Fibroblast of skin of right quadriceps (primary cell): ENCODE measurements around the gene HELT.
A peak's percentile ranks its signal among the peaks of the same experiment; 100 is the strongest.

Experiments used
- DNase-seq: peaks from one replicate; pipeline ENCODE4 v3.0.0-alpha.2; 2013

HELT gene

DNA sequence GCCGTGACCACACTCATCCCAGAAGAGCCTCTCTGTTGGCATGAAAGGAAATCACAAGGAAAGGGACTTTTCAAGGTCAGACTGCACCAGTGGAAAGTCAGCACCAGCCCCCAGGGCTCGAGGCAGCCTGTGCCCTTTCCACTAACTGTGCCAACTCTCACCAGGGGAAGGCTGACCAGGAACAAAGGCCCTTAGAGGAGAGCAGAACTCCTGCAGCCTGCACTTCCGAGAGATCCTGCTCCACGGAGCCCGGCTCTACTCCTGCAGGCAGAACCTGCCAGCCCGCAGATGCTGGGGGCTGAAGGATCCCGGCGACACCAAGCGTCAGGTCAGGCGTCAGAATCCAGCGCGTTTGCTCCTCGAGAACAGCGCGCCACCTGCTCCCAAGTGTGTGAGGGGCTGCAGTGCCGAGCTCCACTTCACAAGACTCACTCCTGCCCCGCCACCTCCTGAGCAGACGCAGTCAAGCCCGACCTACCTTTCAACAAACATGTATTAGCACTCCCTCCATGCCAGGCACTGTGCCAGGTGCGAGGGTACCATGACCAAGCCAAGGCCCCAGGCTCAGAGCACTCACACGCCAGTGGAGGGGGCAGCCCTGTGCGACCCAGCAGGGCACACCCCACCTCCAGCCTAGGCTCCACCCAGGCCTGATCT is 13.6 kb upstream of the HELT start:
- DNase-seq = no peak

DNA sequence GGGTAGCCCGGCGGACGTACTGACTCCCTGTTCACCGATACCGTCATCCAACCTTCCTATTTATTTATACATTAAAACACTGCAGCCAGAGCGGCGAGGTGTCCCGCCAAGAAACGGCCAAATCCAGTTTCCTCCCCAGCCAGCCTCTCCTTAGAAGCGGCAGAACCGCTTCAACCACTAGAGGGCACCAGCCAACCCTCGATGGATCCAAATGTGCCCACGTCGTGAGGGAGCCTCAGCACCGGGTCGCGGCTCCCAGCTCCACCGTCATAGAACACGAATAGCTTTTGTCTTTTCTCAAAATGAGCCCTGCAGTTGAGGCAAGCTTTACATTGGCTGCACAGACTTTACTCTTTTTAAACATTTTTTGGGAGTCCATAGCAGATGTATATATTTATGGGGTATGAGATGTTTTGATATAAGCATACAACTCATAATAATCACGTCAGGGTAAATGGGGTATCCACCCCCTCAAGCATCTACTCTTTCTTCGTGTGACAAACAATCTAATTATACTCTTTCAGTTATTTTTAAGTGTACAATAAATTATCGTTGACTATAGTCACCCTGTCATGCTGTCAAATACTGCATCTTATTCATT is 13.0 kb upstream of the HELT start:
- DNase-seq = peak; percentile 58

DNA sequence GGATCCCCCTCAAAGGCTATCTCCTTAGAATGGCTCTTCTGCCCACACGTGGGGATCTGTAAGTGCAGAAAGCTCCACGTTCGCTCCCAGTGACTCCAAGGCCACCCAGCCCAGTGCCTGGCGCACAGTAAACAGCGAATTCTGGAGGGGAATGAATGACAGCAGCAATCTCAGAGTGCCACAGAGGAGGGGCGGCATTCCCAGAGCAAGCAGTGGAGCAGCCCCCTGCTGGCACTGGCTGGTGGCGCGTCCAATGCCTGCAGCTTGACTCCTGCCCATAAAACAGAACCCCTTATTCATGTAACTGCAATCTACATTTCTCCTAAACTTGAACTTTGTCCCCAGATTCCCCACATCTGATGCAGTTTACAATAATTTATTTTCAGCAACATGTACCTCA is 6.9 kb upstream of the HELT start:
- DNase-seq = no peak

DNA sequence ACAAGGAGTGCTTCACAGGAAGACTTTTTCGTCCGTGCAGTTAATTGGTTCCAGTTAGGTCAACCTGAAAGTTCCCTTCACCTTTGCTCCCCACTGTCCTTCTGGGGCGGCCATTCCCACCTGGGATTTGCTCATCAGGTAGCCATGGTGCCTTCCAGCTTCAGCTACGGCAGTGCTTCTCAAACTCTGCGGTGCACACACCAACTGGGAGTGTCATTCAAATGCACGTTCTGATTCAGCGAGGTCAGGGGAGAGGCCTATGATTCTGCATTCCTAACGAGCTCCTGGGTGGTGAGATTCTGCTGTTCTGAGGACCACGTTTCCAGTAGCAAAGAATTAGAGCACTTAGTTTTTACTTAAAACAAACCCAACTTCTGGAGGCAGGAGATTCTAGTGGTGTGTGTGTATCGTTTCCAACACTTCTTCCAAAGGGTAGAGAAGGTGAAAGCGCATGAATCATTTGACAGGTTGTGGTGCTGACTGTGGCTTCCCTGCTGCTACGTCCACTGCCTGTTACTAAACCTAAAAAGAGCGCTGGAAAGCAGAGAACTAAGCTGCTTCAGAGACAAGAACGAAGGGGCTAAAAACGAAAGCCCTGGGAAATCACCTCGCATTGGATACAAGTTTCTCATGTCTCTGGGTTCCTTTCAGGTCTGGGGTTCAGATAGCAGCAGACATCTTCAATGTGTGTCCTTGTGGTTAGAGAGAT is 4.7 kb upstream of the HELT start:
- DNase-seq = no peak

DNA sequence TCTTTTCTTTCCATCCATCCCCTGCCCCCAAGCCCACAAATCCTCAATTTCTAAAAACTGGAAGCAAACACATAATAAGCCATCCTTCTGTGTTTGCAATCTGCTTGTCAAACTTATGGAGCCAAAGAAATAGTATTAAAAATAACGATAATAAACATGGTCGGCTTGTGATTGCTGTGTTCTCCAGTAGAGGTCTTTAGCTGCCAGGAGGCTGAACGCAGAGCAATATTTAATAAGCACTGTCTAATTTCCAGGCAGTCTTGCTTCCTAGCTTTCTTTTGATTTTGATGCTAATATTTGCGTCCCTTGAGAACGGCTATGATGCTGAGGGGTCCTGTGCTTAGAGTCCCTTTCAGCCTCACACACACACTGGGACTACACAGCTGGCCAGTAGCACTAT is 3.2 kb upstream of the HELT start:
- no peak for DNase-seq

DNA sequence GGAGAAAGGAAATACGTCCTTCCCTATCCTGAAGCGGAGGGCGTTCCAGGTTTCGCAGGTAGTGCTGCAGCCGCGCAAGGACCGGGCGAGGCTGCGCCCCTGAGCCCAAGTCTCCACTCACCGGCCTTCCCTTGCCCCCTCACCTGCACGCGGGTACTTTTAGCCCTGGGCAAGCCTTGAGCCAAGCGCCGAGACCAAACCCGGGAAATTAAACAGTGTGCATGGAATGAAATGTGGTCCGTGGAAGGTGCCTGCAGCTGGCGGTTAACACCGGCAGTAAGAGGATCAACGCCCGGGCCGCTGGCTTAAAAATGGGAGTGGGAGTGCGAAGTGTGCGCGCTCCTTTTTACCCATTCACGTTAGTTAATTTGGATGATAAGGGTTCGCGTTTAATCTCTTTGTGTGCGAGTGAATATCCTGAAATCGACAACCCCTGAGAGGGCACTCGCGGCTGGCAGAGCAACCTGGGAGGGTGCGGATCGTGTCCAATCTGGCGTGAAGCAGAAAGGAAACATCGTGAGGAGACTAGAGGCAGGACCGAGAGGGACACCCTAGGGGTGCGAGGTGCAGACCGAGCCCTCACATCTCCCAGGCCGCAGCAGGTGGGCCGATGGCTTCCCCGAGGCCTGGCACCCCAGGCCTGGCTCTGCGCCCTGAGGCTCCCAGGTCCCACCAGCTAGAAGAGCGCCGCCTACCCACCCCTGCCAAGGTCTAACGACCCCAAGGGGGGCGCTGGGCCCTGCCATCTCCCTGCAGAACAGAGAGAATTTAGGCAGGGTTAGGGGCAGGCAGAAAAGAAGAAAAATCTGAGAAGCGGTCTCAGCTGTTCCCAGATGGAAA is 2.0 kb upstream of the HELT start:
- no peak for DNase-seq

DNA sequence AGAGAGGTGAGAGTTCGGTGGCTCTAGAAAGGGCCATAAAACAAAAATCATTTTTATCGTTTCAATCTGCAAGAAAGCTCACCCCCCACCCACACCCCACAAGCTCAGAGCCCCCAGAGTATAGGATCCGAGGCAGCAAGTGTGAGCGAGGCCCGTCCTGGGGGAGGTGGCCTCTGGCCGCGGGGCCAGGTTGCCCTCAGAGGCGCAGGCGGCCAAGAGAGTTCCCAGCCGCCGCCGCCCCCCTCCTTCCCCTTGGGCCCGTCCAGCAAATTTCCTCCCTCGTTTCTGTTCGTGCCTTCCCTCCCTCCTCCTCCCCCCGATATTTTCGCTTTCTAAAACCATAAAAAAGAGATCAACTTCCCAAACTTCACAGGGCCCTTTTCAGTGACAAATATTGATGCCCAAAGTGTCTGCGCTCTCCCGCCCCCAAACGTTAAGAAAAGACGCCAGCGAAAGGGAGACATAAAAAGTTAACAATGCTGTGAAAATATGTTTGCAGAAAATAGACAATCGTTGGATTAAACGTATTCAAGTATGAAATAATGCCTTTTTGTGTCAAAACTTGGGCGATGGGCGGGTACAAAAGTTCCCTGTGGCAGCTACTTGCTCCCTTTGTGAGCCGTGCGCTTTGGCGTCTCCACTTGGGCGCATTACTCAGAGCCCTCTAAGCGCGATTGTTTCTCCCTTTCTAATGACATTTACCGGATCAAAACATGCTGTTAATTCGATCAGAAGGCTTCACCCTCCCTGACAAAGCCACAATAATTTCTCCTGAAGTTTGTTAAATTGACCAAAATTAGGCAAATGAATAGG is 1.1 kb upstream of the HELT start:
- DNase-seq = no peak

DNA sequence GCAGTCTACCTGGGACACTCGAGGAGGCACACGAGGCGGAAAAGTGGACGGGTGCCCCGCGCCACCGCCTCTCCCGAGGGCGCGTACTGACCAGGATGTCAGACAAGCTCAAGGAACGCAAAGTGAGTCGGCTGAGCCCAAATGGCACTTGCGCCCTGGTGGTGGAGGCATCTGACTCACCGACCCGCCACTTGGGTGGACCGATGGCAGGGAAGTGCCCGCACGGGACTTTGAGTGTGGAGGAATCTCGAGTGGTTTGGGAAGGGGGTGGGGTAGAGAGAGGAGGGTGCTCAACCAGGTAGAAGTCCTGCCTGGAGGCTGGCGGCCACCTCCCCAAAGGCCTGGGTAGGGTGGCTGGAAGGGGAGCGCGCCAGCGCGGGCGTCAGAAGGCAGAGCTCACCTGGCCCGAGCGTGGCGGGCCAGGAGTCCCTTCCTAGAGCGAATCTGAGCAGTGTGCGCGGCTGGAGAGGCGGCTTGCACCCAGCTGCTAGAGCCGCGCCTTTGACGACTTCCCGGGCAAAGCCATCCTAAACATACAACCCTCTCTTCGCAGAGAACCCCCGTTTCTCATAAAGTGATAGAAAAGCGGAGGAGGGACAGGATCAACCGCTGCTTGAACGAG is 655 bp downstream of the HELT start:
- no peak for DNase-seq

DNA sequence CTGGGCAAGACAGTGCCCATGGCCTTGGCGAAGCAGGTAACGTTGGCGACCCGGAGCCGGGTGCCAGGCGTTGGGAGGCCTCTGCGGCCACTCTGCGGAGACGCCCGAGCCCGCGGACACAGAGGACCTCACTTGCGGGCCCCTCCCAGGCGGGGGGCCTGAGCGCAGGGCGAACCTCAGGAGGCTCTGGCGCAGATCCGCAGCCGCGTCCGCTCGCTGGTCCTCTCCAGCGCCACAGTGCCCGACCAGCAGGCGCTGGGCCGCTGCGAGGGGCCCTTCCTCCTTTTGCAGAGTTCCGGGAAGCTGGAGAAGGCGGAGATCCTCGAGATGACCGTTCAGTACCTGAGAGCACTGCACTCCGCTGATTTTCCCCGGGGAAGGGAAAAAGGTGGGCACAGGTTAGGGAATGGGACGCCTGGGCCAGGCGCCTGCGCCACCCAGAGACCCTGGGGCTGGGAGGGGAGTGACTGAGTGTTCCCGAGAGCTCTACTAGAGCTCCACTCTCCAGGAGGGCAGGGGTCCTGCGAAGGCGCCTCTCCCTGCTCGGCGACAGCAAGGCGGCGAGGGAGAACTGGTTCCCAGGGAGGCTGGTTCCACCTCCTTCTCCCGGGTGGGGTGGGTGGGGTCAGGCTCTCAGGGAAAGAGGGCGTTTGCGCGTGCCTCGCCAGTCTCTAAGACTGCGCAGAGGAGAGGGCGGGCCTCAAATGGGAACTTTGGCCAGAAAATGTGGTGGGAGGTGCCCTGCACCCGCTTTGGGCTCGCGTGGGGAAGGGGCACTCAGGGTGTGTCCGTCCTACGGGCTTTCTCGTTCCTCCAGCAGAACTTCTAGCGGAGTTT is 1.4 kb downstream of the HELT start:
- no peak for DNase-seq

DNA sequence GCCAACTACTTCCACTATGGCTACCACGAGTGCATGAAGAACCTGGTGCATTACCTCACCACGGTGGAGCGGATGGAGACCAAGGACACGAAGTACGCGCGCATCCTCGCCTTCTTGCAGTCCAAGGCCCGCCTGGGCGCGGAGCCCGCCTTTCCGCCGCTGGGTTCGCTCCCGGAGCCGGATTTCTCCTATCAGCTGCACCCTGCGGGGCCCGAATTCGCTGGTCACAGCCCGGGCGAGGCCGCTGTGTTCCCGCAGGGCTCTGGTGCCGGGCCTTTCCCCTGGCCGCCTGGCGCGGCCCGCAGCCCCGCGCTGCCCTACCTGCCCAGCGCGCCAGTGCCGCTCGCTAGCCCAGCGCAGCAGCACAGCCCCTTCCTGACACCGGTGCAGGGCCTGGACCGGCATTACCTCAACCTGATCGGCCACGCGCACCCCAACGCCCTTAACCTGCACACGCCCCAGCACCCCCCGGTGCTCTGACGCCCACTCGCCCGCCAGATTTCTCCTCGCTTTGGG is 2.1 kb downstream of the HELT start:
- peak; percentile 11 for DNase-seq

DNA sequence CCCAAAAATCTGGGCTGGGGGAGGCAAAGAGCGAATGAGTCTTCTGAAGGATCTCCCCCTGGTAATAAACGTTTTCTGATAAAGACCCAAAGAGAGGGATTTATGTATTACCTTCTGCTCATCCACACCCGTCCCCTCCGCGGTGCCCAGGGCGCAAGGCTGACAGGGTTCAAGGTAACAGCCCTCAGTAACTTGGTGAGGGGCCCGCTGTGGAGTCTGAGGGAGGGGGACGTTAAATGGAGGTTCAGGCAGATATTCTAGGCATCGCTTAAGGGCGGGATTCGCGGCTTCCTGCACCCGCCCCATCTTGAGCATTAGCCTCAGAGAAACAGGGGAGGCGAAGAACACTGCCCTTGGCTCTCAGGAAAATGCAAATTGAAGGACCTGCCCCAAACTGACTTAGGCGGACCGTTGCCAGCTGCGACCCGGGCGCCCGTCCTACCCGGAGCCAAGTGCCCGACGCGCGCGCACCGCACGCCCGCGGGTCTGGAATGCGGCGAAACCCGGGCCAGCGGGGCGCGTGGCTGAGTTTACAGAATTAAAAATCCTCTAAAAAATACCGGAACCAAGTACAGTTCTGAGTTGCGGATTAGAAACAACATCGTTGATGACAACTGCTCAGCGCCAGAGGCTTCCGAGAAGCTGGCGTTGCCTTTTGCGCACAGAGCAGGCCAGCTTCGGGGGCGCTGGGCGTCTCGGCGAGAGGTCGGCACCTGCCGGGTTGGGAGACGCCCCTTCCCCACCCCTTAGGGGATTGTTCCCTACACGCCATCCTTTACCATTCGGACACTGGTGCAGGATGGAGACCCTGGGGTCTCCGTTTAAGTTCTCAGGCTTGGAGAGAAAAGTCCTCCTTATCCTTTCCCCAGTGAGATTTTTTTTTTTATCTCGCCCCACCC is 2.8 kb downstream of the HELT start:
- DNase-seq = no peak

DNA sequence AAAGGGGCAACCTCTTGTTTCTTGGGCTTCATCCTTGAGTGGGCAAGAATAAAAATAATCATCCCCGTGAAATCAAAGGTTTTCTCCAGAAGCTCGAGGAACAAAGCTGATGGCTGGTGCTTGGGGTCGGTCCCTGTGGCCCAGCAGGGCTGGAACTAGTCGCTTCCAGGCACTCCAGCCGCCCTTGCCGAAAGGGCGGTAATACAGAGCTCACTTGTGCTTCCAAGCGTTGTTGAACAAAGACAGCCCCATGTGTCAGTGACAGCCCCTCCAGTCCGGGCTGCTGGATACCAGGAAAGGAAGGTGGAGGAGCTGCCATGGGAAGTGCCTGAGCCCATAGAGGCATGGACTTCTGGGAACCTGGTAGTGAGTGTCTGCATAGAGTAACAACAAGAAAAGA is 5.2 kb downstream of the HELT start:
- no peak for DNase-seq

DNA sequence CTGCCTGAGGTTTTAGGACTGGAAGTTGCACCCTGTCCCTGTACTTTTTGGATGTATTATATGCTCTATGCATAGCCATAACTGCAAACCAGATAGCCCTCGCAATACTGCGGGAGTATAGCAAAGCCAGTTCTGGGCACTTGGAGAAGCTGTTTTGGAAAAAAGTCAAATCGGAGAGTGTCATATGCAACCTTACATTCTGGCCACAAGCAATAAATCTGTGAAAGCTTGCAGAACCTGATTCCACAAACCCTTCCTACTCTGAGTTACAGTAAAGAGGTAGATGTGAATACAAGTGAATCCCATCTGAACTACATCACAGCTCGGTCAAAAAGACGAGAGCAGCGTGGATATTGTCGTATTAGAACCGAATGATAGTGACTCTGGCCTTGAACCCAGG is 10.3 kb downstream of the HELT start:
- no peak for DNase-seq

DNA sequence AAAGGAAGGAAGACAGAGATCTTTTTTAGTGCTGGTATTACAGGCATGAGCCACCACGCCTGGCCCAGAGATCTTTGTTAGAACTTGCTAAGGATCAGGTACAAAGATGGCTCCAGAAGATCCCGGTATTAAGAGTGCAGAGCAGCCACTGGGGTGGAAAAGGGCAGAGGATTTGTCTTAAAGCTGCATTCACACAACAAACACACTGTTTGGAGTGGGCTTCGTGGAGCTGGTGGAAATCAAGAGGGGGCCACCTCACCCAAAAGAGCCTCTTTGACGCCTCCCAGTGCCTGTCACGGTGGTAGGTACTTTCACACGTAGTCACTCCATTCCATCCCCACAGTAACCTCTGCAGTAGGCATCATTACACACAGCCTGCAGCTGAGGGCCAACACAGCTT is 13.3 kb downstream of the HELT start:
- DNase-seq = no peak

DNA sequence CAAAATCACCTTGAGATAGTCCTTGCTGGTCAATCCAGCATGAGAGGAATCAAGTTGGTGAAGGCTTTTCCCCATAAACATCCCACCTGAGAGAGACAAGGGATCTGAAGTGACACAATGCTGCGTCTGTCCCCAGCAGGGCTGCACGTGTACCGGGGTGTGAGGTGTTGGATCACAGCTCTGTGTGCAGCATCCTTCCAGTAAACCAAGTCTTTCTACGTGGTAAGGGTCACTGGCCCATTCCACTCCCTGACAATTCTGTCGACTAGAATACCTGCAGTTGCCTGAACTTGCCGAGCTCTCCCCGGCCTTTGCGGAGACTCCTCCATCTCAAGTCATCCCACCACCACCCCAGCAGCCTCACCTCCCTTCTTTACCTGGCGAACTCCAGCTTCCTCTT is 14.8 kb downstream of the HELT start:
- no peak for DNase-seq

DNA sequence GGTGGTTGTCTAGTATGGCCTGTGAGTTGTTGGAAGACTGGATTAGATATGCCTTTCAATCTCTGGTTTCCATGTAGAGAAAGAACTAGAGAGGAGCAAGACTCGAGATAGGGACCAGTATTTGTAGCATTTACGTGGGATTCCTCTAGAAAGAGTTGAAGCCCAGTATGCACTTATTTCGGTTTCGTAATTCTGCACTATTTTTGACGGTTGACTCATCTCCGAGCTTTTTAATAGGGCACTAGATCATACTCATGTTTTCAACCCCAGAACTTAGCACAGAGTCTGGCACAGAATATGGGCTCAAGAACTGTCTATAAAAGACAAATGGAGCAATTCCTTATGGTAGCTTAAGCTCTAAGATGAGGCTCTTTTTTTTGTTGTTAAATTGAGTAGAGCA is 15.7 kb downstream of the HELT start:
- no peak for DNase-seq

DNA sequence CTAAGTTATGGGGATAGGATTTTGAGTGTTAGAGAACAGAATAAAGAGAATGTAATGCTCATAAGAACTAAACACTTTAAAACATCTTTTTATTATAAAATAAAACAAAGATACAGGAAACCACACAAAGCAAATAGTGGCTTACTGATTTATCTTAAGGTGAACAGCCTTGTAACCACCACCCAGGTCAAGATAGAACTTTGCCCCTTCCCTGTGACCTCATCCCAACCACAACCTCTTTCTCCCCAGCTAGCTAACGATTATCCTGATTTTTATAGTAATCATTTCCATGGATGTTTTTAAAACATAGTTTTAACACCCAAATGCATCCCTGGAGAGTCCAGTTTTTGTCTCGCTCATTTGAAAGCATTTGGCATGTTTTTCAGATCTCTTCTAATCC is 17.0 kb downstream of the HELT start:
- DNase-seq = no peak

DNA sequence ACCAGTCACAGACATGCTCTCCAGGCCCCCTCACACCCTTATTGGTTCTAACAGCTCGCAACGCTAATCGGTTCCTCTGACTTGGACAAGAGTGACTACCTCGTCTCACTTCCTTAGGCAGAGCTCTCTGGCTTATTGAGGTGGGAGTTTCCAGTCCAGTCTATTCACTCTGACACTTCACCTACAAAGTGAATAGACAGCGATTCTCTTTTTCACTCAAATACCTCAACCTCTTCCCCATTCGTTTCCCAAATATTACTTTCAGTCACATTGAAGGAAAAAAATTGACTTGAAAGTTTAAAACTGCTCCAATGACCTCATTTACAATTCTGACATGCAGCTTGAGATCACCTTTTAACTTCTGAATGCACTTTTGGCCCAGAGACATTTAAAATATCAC is 17.7 kb downstream of the HELT start:
- DNase-seq = no peak

DNA sequence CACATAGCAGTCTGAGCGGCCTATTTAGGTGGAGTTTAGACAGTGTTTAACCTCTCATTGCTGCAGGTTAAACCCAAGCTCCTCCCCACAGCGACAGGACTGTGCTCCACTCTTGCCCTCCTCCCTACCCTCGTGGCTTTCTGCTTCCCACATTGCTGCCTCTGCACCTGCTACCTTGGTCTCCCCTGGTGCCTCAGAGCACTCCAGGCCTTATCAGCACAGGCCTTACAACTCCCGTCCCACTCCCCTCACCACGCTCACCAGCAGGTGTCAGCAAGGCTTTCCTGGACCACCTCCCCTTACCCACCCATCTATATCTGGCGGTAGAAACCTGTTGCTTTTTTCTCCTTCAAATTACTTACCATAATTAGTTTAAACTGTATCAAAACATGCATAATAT is 18.6 kb downstream of the HELT start:
- no peak for DNase-seq
